ENCODE measurements around the gene PYCR2.
"Not testable (repeated sequence)": the region's sequence is repeated elsewhere in the genome, so short reads cannot be mapped to it uniquely, and the experiment has no call there.

- not testable (repeated sequence) for TF ChIP-seq CTCF, POLR2A (IDR thresholded peaks at IDR 0.05)
Measured at GRCh38 chr1:225939097-225939938, 15.3 kb upstream of the PYCR2 start.

All from suprapubic skin (tissue), 3 donors.